Right hindlimb (tissue), 1 donor: ENCODE results near the gene IRF2BP1.
"Not testable (repeated sequence)": the region's sequence is repeated elsewhere in the genome, so short reads cannot be mapped to it uniquely, and the experiment has no call there.

ENCODE experiments used
- DNase-seq: peaks from one replicate; pipeline ENCODE4 v3.0.0-alpha.2; 2018

IRF2BP1 gene

DNA sequence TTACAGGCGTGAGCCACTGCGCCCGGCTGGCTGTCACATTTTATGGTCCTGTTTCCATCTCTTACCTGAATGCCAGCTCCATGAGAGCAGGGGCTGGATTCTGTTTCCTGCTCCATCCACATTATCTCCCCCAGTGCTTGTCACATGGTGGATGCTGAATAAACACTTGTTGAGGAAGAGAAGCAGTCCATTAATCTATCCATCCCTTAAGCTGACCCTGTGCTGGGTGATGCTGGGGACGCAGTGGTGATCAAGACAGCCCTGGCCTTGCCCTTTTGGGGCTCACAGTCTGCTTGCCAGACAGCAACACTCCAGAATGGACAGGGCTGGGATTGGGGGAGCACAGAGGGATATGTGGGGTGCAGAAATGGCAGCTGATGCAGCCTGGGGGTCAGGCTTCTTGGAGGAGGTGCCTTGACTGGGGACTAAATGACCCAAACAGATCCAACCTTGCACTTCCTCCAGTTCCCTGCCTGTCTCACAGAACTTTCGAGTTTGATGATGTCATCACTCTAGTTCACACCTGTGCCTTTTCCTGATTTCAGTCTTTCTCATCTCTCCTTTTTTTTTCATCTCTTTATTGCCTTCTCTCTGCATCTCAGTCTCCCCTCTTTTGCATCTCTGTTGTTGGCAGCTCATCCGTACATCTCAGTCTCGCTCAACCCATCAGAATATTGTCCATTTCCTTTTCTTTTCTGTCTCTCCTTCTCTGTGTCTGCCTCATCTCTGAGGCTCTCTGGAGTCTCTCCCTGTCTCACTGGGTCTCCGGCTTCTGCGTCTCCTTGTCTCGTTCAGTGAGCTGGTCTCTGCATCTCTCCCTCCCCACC, 4.6 kb downstream of the IRF2BP1 start:
- no peak for DNase-seq

DNA sequence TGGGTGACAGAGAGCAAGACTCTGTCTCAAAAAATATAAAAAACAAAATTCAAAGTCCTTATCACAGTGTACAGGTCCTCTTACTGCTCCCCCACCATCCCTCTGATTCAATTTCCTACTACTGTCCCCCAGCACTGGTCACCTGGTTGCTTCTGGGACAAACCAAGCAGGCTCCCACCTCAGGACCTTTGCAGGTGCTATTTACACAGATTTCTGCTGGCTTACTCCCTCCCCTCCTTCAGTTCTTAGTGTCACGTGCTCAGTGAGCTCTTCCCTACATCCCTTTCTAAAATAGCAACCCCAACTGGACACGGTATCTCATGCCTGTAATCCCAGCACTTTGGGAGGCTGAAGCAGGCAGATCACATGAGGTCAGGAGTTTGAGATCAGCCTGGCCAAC, 6.0 kb downstream of the IRF2BP1 start:
- DNase-seq, result no peak

DNA sequence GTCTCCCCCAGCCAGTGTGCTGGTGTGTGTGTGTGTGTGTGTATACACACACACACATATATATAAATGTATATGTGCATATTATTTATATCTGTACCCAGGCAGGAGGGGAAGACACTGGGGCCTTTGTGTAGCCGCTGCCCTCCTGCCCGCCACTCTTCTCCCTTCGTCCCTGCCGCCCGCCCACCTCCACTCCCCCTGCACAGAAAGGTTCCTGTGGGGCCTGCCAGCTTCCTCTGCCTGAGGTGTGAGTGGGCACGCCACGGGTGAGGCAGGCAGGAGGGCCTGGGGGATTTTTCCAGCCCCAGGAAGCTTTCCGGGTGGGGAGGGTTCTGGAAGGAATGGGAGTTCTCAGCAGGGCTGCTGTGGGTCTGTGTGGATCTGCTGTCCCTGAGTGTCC, 6.9 kb downstream of the IRF2BP1 start:
- DNase-seq, result no peak

DNA sequence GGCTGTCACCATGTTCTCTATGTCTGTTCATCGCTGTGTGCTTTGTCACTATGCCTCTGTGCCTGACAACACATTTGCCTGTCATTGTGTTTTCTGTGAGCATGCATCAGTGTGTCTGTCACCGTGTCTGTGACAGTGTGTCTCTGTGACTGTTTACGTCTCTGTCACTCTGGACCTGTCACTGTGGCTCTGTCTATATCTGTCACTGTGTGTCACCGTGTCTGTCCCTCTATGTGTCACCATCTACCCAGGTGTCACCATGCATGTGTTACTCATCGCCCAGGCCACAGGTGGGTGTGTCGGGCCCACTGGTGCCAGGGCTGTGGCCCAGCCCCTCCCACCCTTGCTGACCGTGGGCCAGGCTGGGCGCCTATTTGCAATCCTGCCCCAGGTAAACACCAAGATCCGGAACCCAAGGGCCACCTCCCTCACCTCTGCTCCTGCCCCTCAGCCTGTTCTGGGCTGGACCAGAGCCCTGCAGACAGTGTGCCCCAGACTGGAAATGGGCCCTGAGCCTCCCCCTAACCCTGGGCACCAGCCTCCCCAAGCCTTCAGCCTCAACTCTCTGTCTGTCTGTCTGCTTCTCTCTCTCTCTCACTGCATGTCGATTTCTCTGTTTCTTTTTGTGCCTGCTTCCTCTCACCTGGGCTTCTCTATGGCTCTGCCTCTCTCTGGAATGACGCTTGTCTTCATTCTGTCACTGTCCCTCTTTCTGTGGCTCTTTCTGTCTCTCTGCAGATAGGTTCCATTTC, 7.7 kb downstream of the IRF2BP1 start:
- no peak for DNase-seq

DNA sequence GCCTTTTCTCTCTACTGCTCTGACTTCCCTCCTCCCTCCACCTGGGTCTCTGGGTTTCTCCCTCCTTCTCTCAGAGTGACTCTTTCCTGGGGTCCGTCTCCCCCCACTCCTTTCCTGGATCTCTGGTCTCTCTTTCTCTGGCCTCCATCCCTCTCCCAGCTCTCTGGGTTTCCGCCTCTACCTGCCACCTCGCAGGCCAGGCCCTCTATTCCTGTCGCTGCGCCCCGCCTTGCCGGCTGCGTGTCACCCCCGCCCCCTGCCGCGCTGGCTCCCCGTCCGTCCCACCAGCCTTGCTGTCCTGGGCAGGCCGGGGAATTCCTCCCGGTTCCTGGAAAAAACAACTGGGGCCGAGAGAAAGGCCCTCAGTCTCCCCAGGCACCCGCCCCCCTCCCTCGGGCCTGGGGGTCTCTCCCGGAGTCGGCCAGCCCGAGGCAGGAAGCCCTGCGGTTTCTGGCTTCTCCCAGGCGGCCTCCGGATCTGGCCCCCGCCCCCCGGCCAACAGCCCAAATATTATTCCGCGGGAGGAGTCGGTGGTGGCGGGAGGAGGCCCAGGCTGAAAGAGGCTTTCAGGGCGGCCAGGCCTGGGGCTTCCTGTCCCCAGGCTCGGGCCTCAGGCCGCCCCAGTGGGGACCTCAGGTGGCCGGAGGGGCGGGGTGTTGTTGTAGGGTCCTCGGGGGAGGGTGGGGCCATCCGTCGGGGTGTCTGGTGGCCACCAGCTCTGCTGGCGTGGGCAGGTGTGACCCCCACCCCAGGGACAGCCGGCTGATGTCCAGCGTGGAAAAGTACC, 9.3 kb downstream of the IRF2BP1 start:
- DNase-seq, result peak; percentile 91

DNA sequence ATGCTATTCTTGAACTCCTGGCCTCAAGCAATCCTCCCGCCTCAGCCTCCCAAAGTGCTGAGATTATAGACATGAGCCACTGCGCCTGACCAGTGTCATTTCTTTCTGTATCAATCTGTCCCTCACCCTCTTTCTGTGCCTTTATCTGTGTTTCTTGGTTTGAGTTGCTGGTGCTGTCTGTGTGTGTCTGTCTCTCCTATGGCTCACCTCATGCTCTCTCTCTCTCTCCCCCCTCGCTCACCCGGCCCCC, 9.9 kb downstream of the IRF2BP1 start:
- no peak for DNase-seq

DNA sequence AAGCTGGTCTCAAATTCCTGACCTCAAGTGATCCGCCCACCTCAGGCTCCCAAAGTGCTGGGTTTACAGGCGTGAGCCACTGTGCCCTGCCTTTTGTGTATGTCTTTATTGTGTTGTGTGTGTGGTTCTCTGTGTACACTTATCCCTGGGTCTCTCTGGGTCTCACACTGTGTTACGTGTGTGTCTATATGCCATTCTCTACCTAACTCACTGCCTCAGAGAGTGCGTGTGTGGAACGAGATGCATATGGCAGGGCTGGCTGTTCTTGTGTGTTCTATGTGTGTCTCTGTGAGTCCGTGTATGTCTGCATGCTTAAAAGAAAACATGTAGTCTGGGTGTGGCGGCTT, 11.3 kb downstream of the IRF2BP1 start:
- DNase-seq, result no peak

DNA sequence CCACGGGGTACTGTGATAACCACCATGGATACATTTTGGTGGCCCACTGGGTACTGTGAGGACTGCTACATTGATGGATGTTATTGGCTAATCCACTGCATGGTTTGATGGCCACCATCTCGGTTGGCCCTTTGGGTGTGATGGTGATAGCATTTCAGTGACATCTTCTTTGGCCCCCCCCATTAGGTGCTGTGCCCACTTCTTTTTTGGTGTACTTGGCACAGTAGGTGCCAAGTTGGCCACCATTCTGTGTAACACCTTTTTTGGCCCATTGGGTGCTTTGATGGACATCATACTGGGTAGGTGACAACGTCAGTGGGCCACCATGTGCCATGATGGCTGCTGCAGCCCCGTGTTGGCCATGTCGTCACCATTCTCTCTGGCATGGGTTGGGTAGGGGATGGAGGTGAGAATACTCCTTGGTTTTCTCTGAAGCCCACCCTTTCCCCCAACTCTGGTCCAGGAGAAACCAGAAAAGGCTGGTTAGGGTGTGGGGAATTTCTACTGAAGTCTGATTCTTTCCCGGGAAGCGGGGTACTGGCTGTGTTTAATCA, 12.6 kb downstream of the IRF2BP1 start:
- no peak for DNase-seq

DNA sequence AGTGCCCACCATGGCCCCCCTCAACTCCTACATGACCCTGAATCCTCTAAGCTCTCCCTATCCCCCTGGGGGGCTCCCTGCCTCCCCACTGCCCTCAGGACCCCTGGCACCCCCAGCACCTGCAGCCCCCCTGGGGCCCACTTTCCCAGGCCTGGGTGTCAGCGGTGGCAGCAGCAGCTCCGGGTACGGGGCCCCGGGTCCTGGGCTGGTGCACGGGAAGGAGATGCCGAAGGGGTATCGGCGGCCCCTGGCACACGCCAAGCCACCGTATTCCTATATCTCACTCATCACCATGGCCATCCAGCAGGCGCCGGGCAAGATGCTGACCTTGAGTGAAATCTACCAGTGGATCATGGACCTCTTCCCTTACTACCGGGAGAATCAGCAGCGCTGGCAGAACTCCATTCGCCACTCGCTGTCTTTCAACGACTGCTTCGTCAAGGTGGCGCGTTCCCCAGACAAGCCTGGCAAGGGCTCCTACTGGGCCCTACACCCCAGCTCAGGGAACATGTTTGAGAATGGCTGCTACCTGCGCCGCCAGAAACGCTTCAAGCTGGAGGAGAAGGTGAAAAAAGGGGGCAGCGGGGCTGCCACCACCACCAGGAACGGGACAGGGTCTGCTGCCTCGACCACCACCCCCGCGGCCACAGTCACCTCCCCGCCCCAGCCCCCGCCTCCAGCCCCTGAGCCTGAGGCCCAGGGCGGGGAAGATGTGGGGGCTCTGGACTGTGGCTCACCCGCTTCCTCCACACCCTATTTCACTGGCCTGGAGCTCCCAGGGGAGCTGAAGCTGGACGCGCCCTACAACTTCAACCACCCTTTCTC, 13.6 kb downstream of the IRF2BP1 start:
- DNase-seq, result no peak

DNA sequence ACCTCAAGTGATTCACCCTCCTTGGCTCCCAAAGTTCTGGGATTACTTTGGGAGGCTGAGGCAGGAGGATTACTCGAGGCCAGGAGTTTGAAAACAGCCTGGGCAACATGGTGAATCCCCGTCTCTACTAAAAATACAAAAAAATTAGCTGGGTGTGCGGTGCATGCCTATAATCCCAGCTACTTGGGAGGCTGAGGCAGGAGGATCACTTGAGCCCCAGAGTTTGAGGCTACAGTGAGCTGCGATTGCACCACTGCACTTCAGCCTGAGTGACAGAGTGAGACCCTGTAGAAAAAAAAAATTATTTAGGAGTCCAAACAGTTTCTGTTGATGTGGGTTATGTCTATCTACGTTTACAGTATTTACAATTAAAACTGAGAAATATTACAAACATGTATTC, 15.1 kb downstream of the IRF2BP1 start:
- no peak for DNase-seq

DNA sequence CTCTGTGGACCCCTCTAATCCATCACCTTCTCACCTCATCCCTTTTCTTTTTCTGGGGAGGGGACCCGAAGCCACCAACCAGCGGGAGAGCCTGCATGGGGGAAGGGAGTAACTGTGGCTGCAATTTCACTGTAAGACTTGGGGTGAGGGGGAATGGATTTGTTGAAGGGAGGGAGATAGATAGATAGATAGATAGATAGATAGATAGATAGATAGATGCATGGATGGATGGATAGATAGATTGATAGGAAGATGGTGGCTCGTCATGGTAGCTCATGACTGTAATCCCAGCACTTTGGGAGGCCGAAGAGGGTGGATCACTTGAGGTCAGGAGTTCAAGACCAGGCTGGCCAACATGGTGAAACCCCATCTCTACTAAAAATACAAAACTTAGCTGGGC, 18.7 kb downstream of the IRF2BP1 start:
- DNase-seq, result not testable (repeated sequence)

DNA sequence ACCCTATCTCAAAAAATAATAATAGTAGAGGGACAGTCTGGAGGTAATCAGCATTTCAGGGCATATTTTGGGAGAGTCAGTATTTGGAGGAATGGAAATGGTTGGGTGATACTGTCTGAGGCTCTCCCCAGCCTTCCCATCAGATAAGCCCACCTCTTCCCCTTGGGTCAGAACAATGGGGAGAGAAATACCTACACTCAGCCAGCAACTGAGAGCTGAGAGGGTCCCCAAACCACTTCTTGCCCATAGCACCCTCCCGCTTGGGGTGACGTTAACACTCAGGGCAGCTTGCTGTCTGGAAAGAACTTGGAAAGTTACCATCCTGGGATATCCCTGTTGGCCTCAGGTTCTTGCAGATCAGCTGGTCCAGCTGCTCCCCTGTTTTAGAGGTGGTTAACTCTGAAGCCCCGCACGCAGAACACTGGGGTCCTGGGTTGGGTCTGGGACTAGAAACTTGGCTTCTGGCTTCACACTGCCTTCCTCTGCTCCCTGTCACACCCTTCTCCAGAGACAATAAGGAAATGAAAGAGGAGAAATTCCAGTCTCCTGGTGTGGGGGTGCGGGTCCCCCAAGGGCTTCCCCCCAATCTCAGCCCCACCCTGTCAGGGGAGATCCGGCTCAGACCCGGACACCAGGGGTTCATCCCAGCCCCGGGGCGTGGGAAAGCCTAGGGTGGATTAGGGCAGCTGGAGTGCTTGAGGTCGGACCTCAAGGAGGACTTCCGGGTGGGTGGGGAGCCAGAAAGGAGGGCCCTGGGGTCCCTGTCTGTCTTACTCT, 19.4 kb downstream of the IRF2BP1 start:
- DNase-seq, result no peak

DNA sequence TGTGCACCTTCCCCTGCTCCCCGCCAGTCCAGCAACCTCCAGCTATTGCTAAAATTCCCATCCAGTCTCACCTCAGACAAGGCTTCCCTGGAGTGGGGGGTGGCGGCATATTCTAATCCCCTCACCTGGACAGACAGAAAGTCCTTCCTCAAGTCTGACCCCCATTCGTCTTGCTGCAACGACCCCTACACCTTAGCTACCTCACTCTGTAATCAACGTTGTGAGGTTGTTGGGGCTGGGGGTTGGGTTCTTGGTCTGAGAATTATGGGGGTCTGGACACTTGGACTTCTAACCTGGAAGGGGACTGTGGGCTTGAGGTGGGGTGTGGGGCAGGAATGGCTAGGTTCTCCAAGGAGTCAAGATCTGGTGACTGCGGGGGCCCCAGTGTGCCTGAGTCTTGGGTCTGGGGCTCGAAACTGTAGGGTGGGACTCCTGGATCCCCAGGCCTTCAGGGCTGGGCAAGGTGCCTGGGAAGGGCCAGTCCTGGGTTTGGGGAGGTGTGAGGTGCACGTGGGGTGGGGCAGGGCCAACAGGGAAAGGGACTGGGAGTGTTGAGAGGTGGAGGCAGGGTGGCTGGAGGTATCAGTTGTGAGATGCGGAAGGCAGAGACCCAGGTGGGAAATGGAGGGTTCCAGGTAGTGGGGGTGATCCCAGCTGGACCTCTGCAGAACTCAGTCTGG, 20.5 kb downstream of the IRF2BP1 start:
- no peak for DNase-seq

DNA sequence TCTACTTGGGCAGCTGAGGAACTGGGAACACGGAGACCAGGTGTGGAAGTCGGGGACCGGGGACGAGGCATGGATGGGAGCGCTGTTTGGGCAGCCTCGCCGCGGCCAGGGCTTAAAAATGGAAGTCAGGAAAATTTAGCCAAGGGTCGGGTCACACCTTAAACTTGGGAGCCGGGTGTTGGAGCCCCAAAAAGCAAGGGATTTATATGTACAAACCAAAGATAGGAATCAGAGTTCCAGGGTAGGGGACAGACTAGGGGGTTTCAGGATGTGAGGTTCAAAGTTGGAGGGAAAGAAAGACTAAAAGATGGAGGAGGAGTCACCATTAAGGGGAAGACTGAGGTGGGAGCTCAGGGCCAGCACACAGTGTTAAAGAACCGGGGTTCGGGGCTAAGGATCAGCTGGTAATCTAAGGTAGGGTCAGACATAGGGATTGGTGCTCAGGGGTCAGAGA, 21.3 kb downstream of the IRF2BP1 start:
- DNase-seq, result no peak

DNA sequence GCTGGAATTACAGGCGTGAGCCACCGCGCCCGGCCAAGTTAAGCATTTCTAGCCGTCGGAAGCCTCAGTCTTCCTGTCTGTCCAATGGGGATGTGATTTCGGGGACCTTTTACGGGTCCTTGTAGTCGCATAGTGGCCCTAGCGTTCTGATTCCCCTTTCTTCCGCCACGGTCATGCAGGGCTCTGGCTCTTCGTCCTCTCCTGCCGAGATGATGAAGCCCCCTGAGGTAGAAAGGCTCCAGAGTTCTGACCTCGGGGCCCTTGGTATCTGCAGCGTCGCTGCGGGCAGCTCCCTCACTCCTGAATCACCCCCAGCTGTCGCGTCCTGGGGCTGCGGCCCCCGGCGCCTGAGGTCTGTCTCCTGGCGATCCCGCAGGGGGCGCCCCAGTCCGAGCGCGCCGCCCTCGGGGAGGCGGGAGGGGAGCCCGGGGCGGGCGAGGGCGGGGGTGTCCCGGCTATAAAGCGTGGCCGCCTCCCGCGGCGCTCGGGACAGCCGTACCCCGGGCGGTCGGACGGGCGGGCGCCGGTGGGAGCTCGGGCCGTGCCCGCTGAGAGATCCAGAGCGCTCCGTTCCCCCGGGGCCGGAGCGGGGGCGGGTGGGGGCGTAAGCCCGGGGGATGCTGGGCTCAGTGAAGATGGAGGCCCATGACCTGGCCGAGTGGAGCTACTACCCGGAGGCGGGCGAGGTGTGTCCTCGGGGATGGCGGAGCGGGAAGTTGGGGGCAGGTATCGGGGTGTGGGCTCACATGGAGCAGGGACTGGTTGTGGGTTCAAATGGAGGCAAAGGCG, 21.9 kb downstream of the IRF2BP1 start, which contains the start of gene FOXA3:
Gene FOXA3, plus strand, starts transcription at position 487 of the 789 bp plus-strand sequence. Its CDS starts 131 bp downstream, at position 618.
- peak; percentile 45 for DNase-seq

DNA sequence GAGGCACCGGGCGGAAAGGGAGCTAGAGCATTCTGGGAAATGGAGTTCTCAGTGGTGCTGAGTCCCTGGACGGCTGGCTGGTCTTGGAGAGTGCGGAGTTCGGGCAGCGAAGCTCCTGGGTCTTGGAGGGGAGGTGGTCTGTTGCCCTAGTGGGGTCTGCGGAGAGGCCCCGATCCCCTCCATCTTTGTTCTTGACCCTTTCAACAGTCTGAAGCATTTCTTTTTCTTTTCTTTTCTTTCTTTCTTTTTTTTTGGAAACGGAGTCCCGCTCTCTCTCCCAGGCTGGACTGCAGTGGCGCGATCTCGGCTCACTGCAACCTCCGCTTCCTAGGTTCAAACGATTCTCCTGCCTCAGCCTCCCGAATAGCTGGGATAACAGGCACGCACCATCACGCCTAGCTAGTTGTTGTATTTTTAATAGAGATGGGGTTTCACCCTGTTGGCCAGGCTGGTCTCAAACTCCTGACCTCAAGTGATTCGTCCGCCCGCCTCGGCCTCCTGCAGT, 22.6 kb downstream of the IRF2BP1 start:
- DNase-seq, result no peak

DNA sequence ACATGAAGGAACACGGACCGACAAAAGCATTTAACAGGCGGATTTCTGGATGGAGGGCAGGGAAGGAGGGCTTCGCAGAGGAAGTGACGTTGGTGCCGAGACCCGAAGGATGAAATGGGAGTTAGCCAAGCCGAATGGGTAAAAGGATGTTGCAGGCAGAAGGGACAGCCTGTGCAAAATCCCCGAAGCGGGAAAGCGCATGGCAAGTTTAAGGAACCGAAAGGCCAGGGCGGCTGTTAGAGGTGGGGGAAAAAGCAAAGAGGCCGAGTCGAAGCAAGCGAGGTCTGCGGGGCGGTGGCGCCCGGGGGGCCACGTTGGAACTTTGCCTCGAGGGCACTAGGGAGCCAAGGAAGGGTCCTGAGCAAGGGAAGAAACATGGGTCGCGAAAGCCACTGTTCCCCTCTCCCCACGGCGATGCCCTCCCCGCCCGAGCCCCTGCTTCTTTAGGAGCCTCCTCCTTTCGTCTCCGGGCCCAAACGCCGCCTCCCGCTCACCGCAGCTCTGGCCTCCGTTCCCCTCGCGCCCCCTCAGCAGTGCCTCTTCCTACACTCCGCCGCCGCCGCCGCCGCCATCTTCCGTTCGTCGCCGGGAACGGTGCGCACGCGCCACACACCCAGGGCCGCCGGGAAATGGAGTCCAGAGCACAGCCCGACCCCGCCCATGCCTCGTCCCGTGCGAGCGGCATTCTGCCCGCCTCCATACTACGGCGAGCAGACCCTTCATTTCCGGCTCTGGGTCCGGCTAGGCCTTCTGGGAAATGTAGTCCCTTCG, 23.2 kb downstream of the IRF2BP1 start, which contains the start of gene SYMPK:
Gene SYMPK, minus strand, starts transcription at position 584 of the 771 bp plus-strand sequence. CDS start 8,652 bp downstream, outside the sequence.
- DNase-seq, result peak; percentile 100

DNA sequence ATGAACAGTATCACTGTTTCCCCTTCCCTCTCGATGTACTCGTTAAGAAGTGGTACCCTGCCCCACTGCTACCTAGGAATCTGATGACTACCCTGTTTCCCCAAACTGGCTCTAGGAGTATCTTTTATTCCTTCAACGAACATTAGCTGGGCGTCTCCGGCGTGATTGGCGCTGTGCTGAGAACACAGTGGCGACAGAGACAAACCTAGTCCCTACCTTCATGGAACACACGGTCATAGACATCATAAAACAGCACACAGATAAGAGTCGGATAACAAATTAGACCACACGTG, 23.7 kb downstream of the IRF2BP1 start:
- no peak for DNase-seq
